Gastrocnemius medialis (tissue), 4 donors: ENCODE measurements around the gene CLDN15. TPM values are rescaled to one million over a fixed set of nuclear protein-coding genes. Genes with fewer than 3 reads are reported as not detected.

Experiments
- ATAC-seq, 2 donors: fragments of 150-250 bp; one replicate each; pipeline ENCODE4 v1.9.1; 2016
- DNase-seq, 2 donors: peaks; one replicate each; pipeline ENCODE4 v3.0.0-alpha.2; 2019
- H3K27ac ChIP-seq, 4 donors: fragments of 200-600 bp; sonication (generic); 1 replicate in 1 of 4; 2 replicates in 3 of 4; pipeline ENCODE4 v1.5.1; 2016 to 2018; ENCODE audit warnings: mild to moderate bottlenecking in 2 of 4, moderate library complexity in 1 of 4
- H3K27me3 ChIP-seq, 3 donors: fragments of 200-600 bp; sonication (generic) in 2 of 3; 1 replicate in 1 of 3; 2 replicates in 2 of 3; pipeline versions ENCODE4 v1.5.1 to v1.6.0; 2016 to 2019; ENCODE audit warnings: mild to moderate bottlenecking in 1 of 3, moderate library complexity in 1 of 3
- H3K36me3 ChIP-seq, 2 donors: fragments of 200-600 bp; sonication (generic) in 1 of 2; one replicate each; pipeline ENCODE4 v1.5.1; 2017 to 2018
- H3K4me1 ChIP-seq, 2 donors: fragments of 200-600 bp; sonication (generic) in 1 of 2; one replicate each; pipeline ENCODE4 v1.5.1; 2016 to 2017; ENCODE audit warnings: mild to moderate bottlenecking in 2 of 2
- H3K4me3 ChIP-seq, 4 donors: fragments of 200-600 bp; sonication (generic) in 3 of 4; 1 replicate in 1 of 4; 2 replicates in 3 of 4; pipeline ENCODE4 v1.5.1; 2016 to 2019; ENCODE audit warnings: mild to moderate bottlenecking in 2 of 4
- H3K9me3 ChIP-seq, 3 donors: fragments of 200-600 bp; sonication (generic) in 2 of 3; 1 replicate in 1 of 3; 2 replicates in 2 of 3; pipeline ENCODE4 v1.5.1; 2016 to 2019
- POLR2A ChIP-seq, 2 donors: fragments of 450-650 bp; IDR thresholded peaks; one replicate each; pipeline ENCODE4 v1.6.1; 2017; ENCODE audit warnings: antibody characterized with exemption in 2 of 2, mild to moderate bottlenecking in 2 of 2, moderate library complexity in 2 of 2
- in situ Hi-C, 4 donors: fragments of 200-750 bp; cut with MboI; loops; one replicate each; pipeline versions ENCODE4 v1.15.0 to v1.8.0; 2017; ENCODE audit warnings: low sequenced_read_pairs in 4 of 4
- intact Hi-C: fragments of 100-400 bp; cut with DNase I; formaldehyde crosslinking; loops from one replicate; pipeline ENCODE4 v1.15.1; 2023; ENCODE audit warnings: low total_unique reads
- total RNA-seq, 4 donors: library from RNA; depleted of rRNA; stranded (reverse); fragments of >200 nt; gene quantifications; one replicate each; pipeline versions ENCODE4 v1.1.0 to v1.2.3, GENCODE V29; 2016
- TF ChIP-seq, protein P1 (sequence below), 5 experiments: fragments of 450-650 bp in 3 of 5; fragments of 200-600 bp in 2 of 5; sonication (generic) in 2 of 5; IDR thresholded peaks in 4 of 5; conservative IDR thresholded peaks in 1 of 5; 1 replicate in 4 of 5; 2 replicates in 1 of 5; pipeline ENCODE4 v1.5.1; 2016 to 2019; ENCODE audit warnings: antibody characterized with exemption in 5 of 5, mild to moderate bottlenecking in 3 of 5, moderate library complexity in 3 of 5

The CLDN15 gene
- total RNA-seq, 4 donors from 2014 or later, result 0.87 to 3.2 (median 1.4) TPM

DNA sequence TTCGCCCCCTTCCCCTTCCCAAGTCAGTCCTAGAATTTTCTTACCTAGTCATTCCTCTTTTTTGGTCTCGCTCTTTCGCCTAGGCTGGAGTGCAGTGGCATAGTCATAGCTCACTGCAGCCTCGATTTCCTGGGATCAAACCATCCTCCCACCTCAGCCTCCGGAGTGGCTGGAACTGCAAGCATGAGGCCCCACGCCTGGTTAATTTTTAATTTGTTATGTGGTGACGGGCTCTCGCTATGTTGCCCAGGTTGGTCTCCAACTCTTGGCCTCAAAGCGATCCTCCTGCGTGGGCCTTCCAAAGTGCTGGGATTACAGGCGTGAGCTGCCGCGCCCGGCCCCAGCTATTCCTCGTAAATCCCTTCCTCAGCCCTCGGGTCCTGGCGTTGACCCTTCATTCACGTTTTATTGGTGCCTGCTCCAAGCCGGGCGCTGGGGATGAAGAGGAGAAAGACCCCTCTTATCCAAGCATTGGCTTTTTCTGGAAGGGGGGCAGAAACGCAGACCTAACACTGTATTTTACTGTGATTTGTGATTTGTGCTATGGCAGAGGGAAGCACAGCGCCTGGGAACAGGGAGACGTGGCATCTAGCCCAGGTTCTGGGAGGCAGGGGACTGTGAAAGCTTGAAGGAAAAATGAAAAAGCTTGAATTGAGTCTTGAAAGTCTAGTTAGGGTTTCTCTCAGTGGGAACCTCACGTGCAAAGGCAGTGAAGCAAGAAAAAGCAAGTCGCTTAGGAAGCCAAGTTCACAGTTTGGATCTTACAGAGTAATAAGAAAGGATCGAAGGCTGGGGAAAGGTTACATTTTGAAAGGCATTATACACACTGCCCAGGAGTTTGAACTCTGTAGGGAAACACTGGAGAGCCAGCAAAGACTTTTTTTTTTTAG is 19.1 kb downstream of the CLDN15 start:
- ATAC-seq (peak in 1 of 2 donors; percentile 5), DNase-seq (no peak)
- H3K4me3 ChIP-seq, result peak overlapping the region; percentile 68 to 91 (median 74)
- peaks cover 23 to 32% of the 10 kb centered on the region in 2 donors for H3K4me1 ChIP-seq
- peaks cover 0 to 34% of the 10 kb centered on the region in 2 donors for H3K36me3 ChIP-seq
- no peaks in the 10 kb centered on the region for H3K27me3 ChIP-seq
- H3K27ac ChIP-seq, result peak overlapping the region; percentile 82 to 92 (median 88)
- in situ Hi-C loops, result no loop called here
- H3K9me3 ChIP-seq, result no peaks in the 10 kb centered on the region
- TF ChIP-seq, protein P1, sequence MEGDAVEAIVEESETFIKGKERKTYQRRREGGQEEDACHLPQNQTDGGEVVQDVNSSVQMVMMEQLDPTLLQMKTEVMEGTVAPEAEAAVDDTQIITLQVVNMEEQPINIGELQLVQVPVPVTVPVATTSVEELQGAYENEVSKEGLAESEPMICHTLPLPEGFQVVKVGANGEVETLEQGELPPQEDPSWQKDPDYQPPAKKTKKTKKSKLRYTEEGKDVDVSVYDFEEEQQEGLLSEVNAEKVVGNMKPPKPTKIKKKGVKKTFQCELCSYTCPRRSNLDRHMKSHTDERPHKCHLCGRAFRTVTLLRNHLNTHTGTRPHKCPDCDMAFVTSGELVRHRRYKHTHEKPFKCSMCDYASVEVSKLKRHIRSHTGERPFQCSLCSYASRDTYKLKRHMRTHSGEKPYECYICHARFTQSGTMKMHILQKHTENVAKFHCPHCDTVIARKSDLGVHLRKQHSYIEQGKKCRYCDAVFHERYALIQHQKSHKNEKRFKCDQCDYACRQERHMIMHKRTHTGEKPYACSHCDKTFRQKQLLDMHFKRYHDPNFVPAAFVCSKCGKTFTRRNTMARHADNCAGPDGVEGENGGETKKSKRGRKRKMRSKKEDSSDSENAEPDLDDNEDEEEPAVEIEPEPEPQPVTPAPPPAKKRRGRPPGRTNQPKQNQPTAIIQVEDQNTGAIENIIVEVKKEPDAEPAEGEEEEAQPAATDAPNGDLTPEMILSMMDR (IDR thresholded peaks at IDR 0.05 in 4 of 5, conservative IDR thresholded peaks at IDR 0.05 in 1 of 5), result no peak
- TF ChIP-seq POLR2A (IDR thresholded peaks at IDR 0.05), result no peak
- intact Hi-C loops, result loop anchor here (2.0 to 5.0 kb wide), 2 partner anchors 34 to 341 kb away; partner anchors contain the start of gene SRRT

- H3K36me3 ChIP-seq, result peaks cover 0 to 27% of the 10 kb centered on the region in 2 donors
- H3K4me1 ChIP-seq, result peaks cover 23 to 32% of the 10 kb centered on the region in 2 donors
- ATAC-seq (peak; percentile 98 to 99), DNase-seq (peak; percentile 95 to 96)
- TF ChIP-seq, protein P1 (IDR thresholded peaks at IDR 0.05 in 4 of 5, conservative IDR thresholded peaks at IDR 0.05 in 1 of 5), result peak in 2 of 5 experiments; percentile 41 to 48
- TF ChIP-seq POLR2A (IDR thresholded peaks at IDR 0.05), result peak in 1 of 2 donors; percentile 16
- H3K9me3 ChIP-seq, result no peaks in the 10 kb centered on the region
- no peaks in the 10 kb centered on the region for H3K27me3 ChIP-seq
- H3K27ac ChIP-seq, result peak within 1 kb of the TSS; percentile 82 to 92 (median 88)
- in situ Hi-C loops, result no loop called here
- peak within 1 kb of the TSS; percentile 68 to 91 (median 74) for H3K4me3 ChIP-seq
- intact Hi-C loops, result loop anchor here (1.0 to 5.0 kb wide), 3 partner anchors 27 to 340 kb away; partner anchors contain the start of gene SRRT
Measured at GRCh38 chr7:101217388-101218235, 20.0 kb downstream of the CLDN15 start, which contains the start of the genes PLOD3 and ZNHIT1. TSS of gene PLOD3 (minus strand) at chr7:101217581. CDS start at chr7:101217274, 307 bp downstream. TSS of gene ZNHIT1 (plus strand) at chr7:101218165. CDS start at chr7:101218196, 31 bp downstream.

DNA sequence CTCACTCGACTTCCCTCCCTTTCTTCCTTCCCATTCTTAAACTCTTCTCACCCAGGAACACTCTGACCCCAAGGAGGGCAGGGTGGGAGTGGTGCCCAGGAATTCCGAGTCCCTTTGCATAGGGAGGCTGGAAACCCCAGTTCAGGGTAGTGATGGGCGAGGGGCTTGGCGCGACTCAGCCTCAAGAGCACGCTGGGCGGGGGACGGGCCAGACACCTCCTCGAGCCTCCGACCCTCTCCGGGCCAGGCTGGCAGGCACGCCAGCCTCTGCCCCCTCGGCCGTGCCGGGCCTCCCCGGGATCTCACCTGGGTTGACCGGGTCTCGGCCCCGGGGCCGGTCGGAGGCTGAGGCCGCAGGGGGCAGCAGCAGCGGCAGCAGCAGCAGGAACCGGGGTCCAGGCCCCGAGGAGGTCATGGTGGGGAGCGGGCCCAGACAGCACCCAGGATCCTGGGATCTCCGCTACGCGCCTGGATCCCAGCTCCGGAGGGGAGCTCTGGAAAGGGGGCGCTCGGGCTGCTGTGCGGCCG is 20.7 kb downstream of the CLDN15 start:
- DNase-seq (no peak), ATAC-seq (no peak)
- peak overlapping the region; percentile 82 to 92 (median 88) for H3K27ac ChIP-seq
- TF ChIP-seq, protein P1 (IDR thresholded peaks at IDR 0.05 in 4 of 5, conservative IDR thresholded peaks at IDR 0.05 in 1 of 5), result no peak
- no peak for TF ChIP-seq POLR2A (IDR thresholded peaks at IDR 0.05)
- H3K4me3 ChIP-seq, result peak overlapping the region; percentile 68 to 91 (median 74)
- H3K4me1 ChIP-seq, result peaks cover 23 to 32% of the 10 kb centered on the region in 2 donors
- no peaks in the 10 kb centered on the region for H3K27me3 ChIP-seq
- H3K36me3 ChIP-seq, result peaks cover 0 to 33% of the 10 kb centered on the region in 2 donors
- H3K9me3 ChIP-seq, result no peaks in the 10 kb centered on the region
- in situ Hi-C loops, result no loop called here
- intact Hi-C loops, result loop anchor here (1.0 to 5.0 kb wide), 2 partner anchors 27 to 340 kb away; partner anchors contain the start of gene SRRT
